Hepatocyte (in vitro differentiated cells): ENCODE results near the gene LRRC23. TPM values are rescaled to one million over a fixed set of nuclear protein-coding genes. Genes with fewer than 3 reads are reported as not detected.

Experiments
- DNase-seq: peaks from one replicate; pipeline ENCODE4 v3.0.0-alpha.2; 2016; ENCODE audit warnings: low spot score
- H2AFZ ChIP-seq: fragments of 200-600 bp; sonication (generic); 2 replicates; pipeline ENCODE4 v1.6.0; 2016; ENCODE audit warnings: antibody characterized with exemption, mild to moderate bottlenecking
- H3K27ac ChIP-seq: fragments of 200-600 bp; sonication (generic); 2 replicates; pipeline ENCODE4 v1.5.1; 2016; ENCODE audit warnings: mild to moderate bottlenecking
- H3K27me3 ChIP-seq: fragments of 200-600 bp; sonication (generic); 2 replicates; pipeline ENCODE4 v1.6.1; 2016
- H3K36me3 ChIP-seq: fragments of 200-600 bp; sonication (generic); replicated peaks from 2 replicates; pipeline ENCODE4 v1.5.1; 2016; ENCODE audit warnings: low read depth; ENCODE audit not compliant: insufficient read depth
- H3K4me1 ChIP-seq: fragments of 200-600 bp; sonication (generic); 2 replicates; pipeline ENCODE4 v1.5.1; 2016; ENCODE audit warnings: mild to moderate bottlenecking, moderate library complexity; ENCODE audit not compliant: insufficient read depth
- H3K4me2 ChIP-seq: fragments of 200-600 bp; sonication (generic); 2 replicates; pipeline ENCODE4 v1.6.0; 2016
- H3K4me3 ChIP-seq: fragments of 200-600 bp; sonication (generic); 2 replicates; pipeline ENCODE4 v1.5.1; 2016; ENCODE audit warnings: mild to moderate bottlenecking
- H3K79me2 ChIP-seq: fragments of 200-600 bp; sonication (generic); 2 replicates; pipeline ENCODE4 v1.6.0; 2017; ENCODE audit warnings: mild to moderate bottlenecking
- H3K9me2 ChIP-seq: fragments of 200-600 bp; sonication (generic); replicated peaks from 2 replicates; pipeline ENCODE4 v1.6.0; 2017; ENCODE audit warnings: mild to moderate bottlenecking; ENCODE audit not compliant: insufficient read depth
- H3K9me3 ChIP-seq: fragments of 200-600 bp; sonication (generic); 2 replicates; pipeline ENCODE4 v1.5.1; 2016; ENCODE audit warnings: low read depth, mild to moderate bottlenecking
- H4K20me1 ChIP-seq: fragments of 200-600 bp; sonication (generic); 2 replicates; pipeline ENCODE4 v1.6.0; 2016; ENCODE audit warnings: mild to moderate bottlenecking; ENCODE audit not compliant: insufficient read depth, poor library complexity, severe bottlenecking
- CTCF ChIP-seq: fragments of 200-600 bp; sonication (generic); IDR thresholded peaks from 2 replicates; pipeline ENCODE4 v1.5.1; 2016; ENCODE audit warnings: antibody characterized with exemption, mild to moderate bottlenecking; ENCODE audit not compliant: poor library complexity
- EZH2 ChIP-seq: fragments of 200-600 bp; sonication (generic); IDR thresholded peaks from 2 replicates; pipeline ENCODE4 v1.6.1; 2016; ENCODE audit warnings: antibody characterized with exemption, mild to moderate bottlenecking, borderline replicate concordance
- EZH2phosphoT487 ChIP-seq: fragments of 200-600 bp; sonication (generic); IDR thresholded peaks from one replicate; pipeline ENCODE4 v1.6.1; 2018; ENCODE audit warnings: antibody characterized with exemption, mild to moderate bottlenecking, low read depth, moderate library complexity; ENCODE audit not compliant: unreplicated experiment, severe bottlenecking
- WGBS: methylation state at CpG from one replicate; pipeline ENCODE4 v1.1.6; 2016; ENCODE audit warnings: low lambda C conversion rate; ENCODE audit errors: missing lambda C conversion rate; 5-methylcytosine and 5-hydroxymethylcytosine counted together
- polyA plus RNA-seq: library from polyadenylated mRNA; unstranded; fragments of >200 nt; fragmentation: Nextera tagmentation; extraction: Ambion mirVana; gene quantifications from 2 replicates; pipeline ENCODE4 v1.2.1, GENCODE V29; 2016
- total RNA-seq: library from RNA; depleted of rRNA; stranded (reverse); fragments of >200 nt; gene quantifications from 2 replicates; pipeline ENCODE4 v1.2.3, GENCODE V29; 2014

The LRRC23 gene
- total and polyA plus RNA-seq, 2 experiments from 2014 or later: 8.2 to 12.9 TPM

DNA sequence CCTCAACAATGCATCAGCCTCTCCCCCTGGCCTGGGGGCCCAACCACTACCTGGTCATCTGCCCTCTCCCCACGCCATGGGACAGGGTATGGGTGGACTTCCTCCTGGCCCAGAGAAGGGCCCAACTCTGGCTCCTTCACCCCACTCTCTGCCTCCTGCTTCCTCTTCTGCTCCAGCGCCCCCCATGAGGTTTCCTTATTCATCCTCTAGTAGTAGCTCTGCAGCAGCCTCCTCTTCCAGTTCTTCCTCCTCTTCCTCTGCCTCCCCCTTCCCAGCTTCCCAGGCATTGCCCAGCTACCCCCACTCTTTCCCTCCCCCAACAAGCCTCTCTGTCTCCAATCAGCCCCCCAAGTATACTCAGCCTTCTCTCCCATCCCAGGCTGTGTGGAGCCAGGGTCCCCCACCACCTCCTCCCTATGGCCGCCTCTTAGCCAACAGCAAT is 31.6 kb downstream of the LRRC23 start:
- H3K9me2 ChIP-seq: no peaks in the 10 kb centered on the region
- H3K4me2 ChIP-seq: no peak overlapping the region
- no peaks in the 10 kb centered on the region for H3K36me3 ChIP-seq
- no peak for TF ChIP-seq EZH2
- no peak for TF ChIP-seq CTCF
- no peak for TF ChIP-seq EZH2phosphoT487
- H3K4me1 ChIP-seq: peaks cover 28% of the 10 kb centered on the region
- peaks cover 30% of the 10 kb centered on the region for H4K20me1 ChIP-seq
- H2AFZ ChIP-seq: no peak overlapping the region
- no peak for DNase-seq
- H3K27me3 ChIP-seq: no peaks in the 10 kb centered on the region
- no peaks in the 10 kb centered on the region for H3K9me3 ChIP-seq
- no peak overlapping the region for H3K4me3 ChIP-seq
- no peak overlapping the region for H3K27ac ChIP-seq
- 92% methylated on average over 3 of the region's 3 CpGs for WGBS
- peaks cover 62% of the 10 kb centered on the region for H3K79me2 ChIP-seq

DNA sequence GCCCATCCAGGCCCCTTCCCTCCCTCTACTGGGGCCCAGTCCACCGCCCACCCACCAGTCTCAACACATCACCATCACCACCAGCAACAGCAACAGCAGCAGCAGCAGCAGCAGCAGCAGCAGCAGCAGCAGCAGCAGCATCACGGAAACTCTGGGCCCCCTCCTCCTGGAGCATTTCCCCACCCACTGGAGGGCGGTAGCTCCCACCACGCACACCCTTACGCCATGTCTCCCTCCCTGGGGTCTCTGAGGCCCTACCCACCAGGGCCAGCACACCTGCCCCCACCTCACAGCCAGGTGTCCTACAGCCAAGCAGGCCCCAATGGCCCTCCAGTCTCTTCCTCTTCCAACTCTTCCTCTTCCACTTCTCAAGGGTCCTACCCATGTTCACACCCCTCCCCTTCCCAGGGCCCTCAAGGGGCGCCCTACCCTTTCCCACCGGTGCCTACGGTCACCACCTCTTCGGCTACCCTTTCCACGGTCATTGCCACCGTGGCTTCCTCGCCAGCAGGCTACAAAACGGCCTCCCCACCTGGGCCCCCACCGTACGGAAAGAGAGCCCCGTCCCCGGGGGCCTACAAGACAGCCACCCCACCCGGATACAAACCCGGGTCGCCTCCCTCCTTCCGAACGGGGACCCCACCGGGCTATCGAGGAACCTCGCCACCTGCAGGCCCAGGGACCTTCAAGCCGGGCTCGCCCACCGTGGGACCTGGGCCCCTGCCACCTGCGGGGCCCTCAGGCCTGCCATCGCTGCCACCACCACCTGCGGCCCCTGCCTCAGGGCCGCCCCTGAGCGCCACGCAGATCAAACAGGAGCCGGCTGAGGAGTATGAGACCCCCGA is 32.2 kb downstream of the LRRC23 start:
- Histone ChIP-seq H3K9me3 (no peaks in the 10 kb centered on the region), H4K20me1 (peaks cover 24% of the 10 kb centered on the region), H3K9me2 (no peaks in the 10 kb centered on the region), H3K4me1 (peaks cover 28% of the 10 kb centered on the region), H3K4me3 (peak overlapping the region; percentile 10), H3K4me2 (peak overlapping the region; percentile 88), H2AFZ (no peak overlapping the region), H3K27ac (peak overlapping the region; percentile 82), H3K36me3 (no peaks in the 10 kb centered on the region), H3K27me3 (no peaks in the 10 kb centered on the region), H3K79me2 (peaks cover 56% of the 10 kb centered on the region)
- no peak for TF ChIP-seq EZH2phosphoT487
- no peak for TF ChIP-seq EZH2
- TF ChIP-seq CTCF: no peak
- 77% methylated on average over 26 of the region's 36 CpGs for WGBS
- no peak for DNase-seq

DNA sequence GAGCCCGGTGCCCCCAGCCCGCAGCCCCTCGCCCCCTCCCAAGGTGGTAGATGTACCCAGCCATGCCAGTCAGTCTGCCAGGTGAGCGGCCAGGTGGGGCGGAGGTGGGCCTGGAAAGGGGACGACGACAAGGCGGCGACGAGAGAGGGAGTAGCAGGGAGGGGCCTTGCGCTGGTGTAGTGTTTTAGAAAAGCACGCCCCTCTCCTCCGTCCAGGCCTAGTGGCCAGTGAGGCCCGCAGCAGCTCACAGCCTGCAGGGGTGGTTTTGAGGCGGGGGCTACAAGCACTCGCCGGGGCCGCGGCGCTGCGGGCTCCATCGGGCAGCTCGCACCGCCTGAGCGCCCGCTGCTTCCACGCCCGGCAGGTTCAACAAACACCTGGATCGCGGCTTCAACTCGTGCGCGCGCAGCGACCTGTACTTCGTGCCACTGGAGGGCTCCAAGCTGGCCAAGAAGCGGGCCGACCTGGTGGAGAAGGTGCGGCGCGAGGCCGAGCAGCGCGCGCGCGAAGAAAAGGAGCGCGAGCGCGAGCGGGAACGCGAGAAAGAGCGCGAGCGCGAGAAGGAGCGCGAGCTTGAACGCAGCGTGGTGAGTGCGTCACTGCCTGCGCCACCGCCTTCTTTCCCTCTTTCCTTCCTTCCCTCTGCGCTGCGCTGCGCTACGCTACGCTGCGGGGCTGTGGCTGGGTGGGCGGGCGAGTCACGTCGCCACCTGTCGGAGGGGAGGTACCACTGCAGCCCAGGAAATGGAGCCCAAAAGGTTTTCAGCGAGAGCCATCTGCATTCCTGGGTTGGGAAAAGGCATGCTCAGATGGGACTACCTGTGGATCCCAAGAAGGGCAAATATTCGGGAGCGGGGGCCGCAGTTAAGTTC is 33.1 kb downstream of the LRRC23 start:
- Histone ChIP-seq H3K9me2 (no peaks in the 10 kb centered on the region), H2AFZ (no peak overlapping the region), H3K4me2 (peak overlapping the region; percentile 88), H3K27me3 (no peaks in the 10 kb centered on the region), H3K36me3 (no peaks in the 10 kb centered on the region), H3K9me3 (no peaks in the 10 kb centered on the region), H3K79me2 (peaks cover 47% of the 10 kb centered on the region), H3K4me3 (peak overlapping the region; percentile 10), H4K20me1 (peaks cover 15% of the 10 kb centered on the region), H3K4me1 (peaks cover 20% of the 10 kb centered on the region), H3K27ac (peak overlapping the region; percentile 82)
- TF ChIP-seq CTCF (peak; percentile 95), EZH2phosphoT487 (no peak)
- DNase-seq: peak; percentile 96
- 4% methylated on average over 79 of the region's 80 CpGs for WGBS
